LNCAP (cell line): ENCODE measurements around the gene ATP5F1E.

Experiments used
- TF ChIP-seq, protein P1 (sequence below): fragments of 450-650 bp; IDR thresholded peaks from 2 replicates; pipeline ENCODE4 v1.5.1; 2017; ENCODE audit warnings: mild to moderate bottlenecking

Gene ATP5F1E

DNA sequence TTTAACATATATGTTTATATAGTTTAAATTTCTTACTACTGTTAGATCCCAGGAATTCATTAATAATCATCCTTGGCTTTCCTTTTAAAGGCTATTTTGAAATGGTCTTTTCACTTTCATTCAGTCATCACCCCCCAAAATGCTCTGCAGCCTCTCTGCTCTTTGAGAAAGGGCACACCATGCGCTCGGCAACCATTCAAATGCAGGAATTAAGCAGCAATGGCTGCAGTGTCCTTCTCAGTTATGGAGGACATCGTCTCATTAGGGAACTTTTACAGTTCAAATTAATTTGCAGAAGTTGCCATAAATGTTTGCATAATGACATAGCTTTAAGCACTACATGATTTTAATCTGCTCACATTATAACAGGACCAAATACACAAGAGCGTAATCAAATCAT is 6.6 kb downstream of the ATP5F1E start:
- TF ChIP-seq, protein P1, sequence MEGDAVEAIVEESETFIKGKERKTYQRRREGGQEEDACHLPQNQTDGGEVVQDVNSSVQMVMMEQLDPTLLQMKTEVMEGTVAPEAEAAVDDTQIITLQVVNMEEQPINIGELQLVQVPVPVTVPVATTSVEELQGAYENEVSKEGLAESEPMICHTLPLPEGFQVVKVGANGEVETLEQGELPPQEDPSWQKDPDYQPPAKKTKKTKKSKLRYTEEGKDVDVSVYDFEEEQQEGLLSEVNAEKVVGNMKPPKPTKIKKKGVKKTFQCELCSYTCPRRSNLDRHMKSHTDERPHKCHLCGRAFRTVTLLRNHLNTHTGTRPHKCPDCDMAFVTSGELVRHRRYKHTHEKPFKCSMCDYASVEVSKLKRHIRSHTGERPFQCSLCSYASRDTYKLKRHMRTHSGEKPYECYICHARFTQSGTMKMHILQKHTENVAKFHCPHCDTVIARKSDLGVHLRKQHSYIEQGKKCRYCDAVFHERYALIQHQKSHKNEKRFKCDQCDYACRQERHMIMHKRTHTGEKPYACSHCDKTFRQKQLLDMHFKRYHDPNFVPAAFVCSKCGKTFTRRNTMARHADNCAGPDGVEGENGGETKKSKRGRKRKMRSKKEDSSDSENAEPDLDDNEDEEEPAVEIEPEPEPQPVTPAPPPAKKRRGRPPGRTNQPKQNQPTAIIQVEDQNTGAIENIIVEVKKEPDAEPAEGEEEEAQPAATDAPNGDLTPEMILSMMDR, result no peak

DNA sequence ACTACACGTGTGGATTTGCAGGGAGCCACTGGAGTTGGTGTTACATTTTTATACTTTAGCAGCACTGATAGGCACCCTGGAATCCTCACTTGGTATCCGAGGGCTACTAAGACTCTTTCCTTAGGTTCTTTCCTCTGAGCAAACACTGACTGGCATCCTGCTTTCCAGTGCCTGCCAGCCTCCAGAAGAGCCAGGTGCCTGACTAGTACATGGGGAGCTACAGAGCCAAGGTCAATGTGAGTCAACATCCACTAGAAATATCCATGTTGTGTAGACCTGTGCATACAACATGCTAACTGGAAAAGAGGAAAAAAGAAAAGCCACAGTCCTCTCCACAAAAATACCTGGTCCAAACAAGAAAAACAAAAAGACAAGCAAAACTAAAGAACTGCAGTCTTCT is 7.0 kb downstream of the ATP5F1E start:
- TF ChIP-seq, protein P1, result no peak

DNA sequence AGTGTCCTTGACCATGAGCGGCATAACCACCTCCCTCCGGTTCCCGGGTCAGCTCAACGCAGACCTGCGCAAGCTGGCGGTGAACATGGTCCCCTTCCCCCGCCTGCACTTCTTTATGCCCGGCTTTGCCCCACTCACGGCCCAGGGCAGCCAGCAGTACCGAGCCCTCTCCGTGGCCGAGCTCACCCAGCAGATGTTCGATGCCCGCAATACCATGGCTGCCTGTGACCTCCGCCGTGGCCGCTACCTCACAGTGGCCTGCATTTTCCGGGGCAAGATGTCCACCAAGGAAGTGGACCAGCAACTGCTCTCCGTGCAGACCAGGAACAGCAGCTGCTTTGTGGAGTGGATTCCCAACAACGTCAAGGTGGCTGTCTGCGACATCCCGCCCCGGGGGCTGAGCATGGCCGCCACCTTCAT is 8.0 kb downstream of the ATP5F1E start:
- TF ChIP-seq, protein P1, result no peak

DNA sequence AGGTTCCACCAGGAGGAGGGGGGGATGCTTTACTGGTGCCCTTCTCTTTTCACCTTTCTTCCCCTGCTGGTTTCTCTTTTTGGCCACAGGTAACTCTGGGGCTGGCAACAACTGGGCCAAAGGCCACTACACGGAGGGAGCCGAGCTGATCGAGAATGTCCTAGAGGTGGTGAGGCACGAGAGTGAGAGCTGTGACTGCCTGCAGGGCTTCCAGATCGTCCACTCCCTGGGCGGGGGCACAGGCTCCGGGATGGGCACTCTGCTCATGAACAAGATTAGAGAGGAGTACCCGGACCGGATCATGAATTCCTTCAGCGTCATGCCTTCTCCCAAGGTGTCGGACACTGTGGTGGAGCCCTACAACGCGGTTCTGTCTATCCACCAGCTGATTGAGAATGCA is 8.5 kb downstream of the ATP5F1E start:
- TF ChIP-seq, protein P1, result no peak

DNA sequence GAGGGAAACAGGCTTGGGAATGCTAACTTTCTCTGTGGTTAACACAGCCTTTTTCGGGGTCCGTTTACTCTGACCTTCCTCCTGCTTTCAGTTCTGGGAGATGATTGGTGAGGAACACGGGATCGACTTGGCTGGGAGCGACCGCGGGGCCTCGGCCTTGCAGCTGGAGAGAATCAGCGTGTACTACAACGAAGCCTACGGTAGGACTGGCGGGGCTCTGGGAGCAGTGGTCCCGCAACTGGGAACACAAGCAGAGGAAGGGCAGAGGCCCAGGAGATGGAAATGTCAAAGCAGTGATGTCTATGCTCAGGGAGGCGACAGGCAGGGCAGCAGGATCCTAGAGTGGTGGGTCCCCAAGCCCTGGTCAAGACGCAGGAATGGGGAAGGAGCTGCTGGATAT is 9.4 kb downstream of the ATP5F1E start:
- TF ChIP-seq, protein P1, result no peak

DNA sequence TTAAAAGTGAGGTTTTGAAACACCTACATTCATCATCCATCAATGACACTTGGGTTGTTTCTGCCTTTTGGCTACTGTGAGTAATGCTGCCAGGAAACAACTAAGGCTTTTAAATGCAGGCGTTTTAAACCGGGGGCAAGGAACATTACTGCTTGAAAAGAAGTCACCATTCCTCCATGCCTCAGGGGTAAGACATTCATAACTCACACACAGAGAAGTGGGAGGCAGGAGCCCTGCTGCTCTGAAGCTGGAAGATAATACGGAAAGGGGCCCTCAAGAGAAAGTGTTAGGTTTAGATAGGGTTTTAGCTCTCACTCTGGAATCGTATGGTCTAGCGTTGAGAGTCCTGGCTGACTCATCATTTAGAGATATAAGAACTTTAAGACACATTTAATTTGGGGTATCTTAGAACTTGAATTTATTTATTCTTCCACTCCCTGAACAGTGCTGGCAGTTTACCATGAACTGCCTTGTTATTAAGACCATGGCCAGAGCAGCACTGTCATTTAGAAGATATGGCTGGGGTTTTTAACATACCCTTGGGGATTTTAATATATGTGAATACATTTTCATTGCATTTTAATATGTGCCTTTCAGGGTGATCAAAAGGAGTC is 11.1 kb downstream of the ATP5F1E start:
- TF ChIP-seq, protein P1, result no peak

DNA sequence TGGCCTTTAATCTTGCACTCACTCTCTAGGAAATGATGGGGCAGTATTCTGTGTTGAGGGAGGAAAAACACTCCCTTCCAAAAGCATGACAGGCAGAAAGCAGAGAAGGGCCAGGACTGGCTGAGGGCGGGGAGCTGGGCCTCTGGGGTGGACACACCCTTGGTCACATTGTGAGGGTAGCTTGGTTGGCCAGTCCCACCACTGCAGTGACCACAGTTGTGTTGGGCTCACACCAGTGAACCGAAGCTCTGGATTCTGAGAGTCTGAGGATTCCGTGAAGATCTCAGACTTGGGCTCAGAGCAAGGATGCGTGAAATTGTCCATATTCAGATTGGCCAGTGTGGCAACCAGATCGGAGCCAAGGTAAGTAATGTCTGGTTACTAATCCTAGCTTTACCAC is 12.9 kb downstream of the ATP5F1E start, which contains the start of gene TUBB1:
Gene TUBB1, plus strand, starts transcription at position 213 of the 400 bp plus-strand sequence. Its CDS starts 94 bp downstream, at position 307.
- TF ChIP-seq, protein P1, result no peak

DNA sequence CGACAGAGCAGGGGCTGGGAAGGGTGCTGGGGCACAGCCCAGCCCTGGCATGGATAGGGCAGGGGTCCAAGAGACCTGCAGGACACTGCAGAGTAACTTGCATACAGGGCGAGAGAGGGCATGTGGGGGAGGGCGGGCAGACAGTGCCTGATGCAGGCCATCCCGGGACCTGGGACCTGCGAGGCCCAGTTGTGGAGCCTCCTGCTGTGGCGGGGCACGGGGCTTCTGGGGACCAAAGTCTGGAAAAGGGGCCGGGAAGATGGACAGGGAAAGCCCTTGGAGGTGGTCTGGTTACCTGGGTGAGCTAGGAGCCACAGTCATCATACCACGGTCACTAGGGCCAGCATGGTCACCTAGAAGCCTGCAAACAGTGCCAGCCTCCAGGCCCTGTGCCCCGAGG is 13.3 kb downstream of the ATP5F1E start:
- TF ChIP-seq, protein P1, result no peak
